HepG2 (cell line): Measurements from ENCODE around the gene CAMK2D. TPM values are rescaled to one million over a fixed set of nuclear protein-coding genes. Genes with fewer than 3 reads are reported as not detected.

ENCODE experiments used
- AHR ChIP-seq: IDR thresholded peaks from 2 replicates; pipeline ENCODE4 v1.6.1; 2018; ENCODE audit warnings: missing genetic modification reagents, missing compliant biosample characterization
- CBFB ChIP-seq: sonication (generic); formaldehyde crosslinking; IDR thresholded peaks from 2 replicates; pipeline ENCODE4 v1.4.0; 2020; ENCODE audit warnings: missing genetic modification reagents
- CEBPG ChIP-seq: IDR thresholded peaks from 2 replicates; pipeline ENCODE4 v1.6.1; 2016
- KDM2A ChIP-seq: sonication (generic); formaldehyde crosslinking; IDR thresholded peaks from 2 replicates; pipeline ENCODE4 v1.4.0; 2020; ENCODE audit warnings: low read depth, missing genetic modification reagents, borderline replicate concordance
- KLF13 ChIP-seq: sonication (generic); formaldehyde crosslinking; IDR thresholded peaks from 2 replicates; pipeline ENCODE4 v1.4.0; 2020; ENCODE audit warnings: mild to moderate bottlenecking, missing genetic modification reagents
- LCORL ChIP-seq, 2 experiments: fragments of 450-650 bp in 1 of 2; sonication (generic) in 1 of 2; formaldehyde crosslinking in 1 of 2; IDR thresholded peaks; 2 replicates each; pipeline versions ENCODE4 v1.5.0 to v1.6.1; 2017 to 2020; ENCODE audit warnings: antibody characterized with exemption in 1 of 2, missing genetic modification reagents in 1 of 2
- RFXAP ChIP-seq: sonication (generic); formaldehyde crosslinking; IDR thresholded peaks from 2 replicates; pipeline ENCODE4 v1.4.0; 2020; ENCODE audit warnings: missing genetic modification reagents, borderline replicate concordance
- STAG1 ChIP-seq: sonication (generic); formaldehyde crosslinking; IDR thresholded peaks from 2 replicates; pipeline ENCODE4 v1.4.0; 2020; ENCODE audit warnings: missing genetic modification reagents
- U2AF2 ChIP-seq: fragments of 200-400 bp; formaldehyde crosslinking; IDR thresholded peaks from 2 replicates; pipeline ENCODE4 v1.6.1; 2017; ENCODE audit warnings: low read depth, mild to moderate bottlenecking, low read length
- ZBTB20 ChIP-seq: sonication (generic); formaldehyde crosslinking; IDR thresholded peaks from 2 replicates; pipeline ENCODE4 v1.8.1; 2023; ENCODE audit warnings: missing genetic modification reagents, low read depth, mild to moderate bottlenecking, borderline replicate concordance
- ZKSCAN1 ChIP-seq: fragments of 150-350 bp; IDR thresholded peaks from 2 replicates; pipeline ENCODE4 v1.6.1; 2014; ENCODE audit warnings: low read length
- ZMAT3 ChIP-seq: sonication (generic); formaldehyde crosslinking; conservative IDR thresholded peaks from 2 replicates; pipeline ENCODE4 v1.7.0; 2021; ENCODE audit warnings: missing genetic modification reagents
- ZNF234 ChIP-seq: sonication (generic); formaldehyde crosslinking; conservative IDR thresholded peaks from 2 replicates; pipeline ENCODE4 v1.5.1; 2020; ENCODE audit warnings: mild to moderate bottlenecking, missing genetic modification reagents
- ZNF550 ChIP-seq: sonication (generic); formaldehyde crosslinking; IDR thresholded peaks from 2 replicates; pipeline ENCODE4 v1.4.0; 2020; ENCODE audit warnings: mild to moderate bottlenecking, missing genetic modification reagents, borderline replicate concordance
- ZNF607 ChIP-seq: sonication (generic); formaldehyde crosslinking; IDR thresholded peaks from 2 replicates; pipeline ENCODE4 v1.5.1; 2020; ENCODE audit warnings: missing genetic modification reagents, mild to moderate bottlenecking, borderline replicate concordance
- ZNF780A ChIP-seq: sonication (generic); formaldehyde crosslinking; IDR thresholded peaks from 2 replicates; pipeline ENCODE4 v1.8.0; 2022; ENCODE audit warnings: mild to moderate bottlenecking, missing genetic modification reagents, moderate library complexity
- ZNF816 ChIP-seq: sonication (generic); formaldehyde crosslinking; IDR thresholded peaks from 2 replicates; pipeline ENCODE4 v1.8.0; 2022; ENCODE audit warnings: missing genetic modification reagents, mild to moderate bottlenecking, borderline replicate concordance
- ZSCAN21 ChIP-seq: sonication (generic); formaldehyde crosslinking; IDR thresholded peaks from 2 replicates; pipeline ENCODE4 v1.8.0; 2022; ENCODE audit warnings: mild to moderate bottlenecking, missing genetic modification reagents, moderate library complexity, borderline replicate concordance
- polyA plus RNA-seq, 8 experiments: library from polyadenylated mRNA; depleted of rRNA in 3 of 8; stranded (reverse) in 7 of 8; unstranded in 1 of 8; fragments of >200 nt; fragmentation: Illumina TruSeq in 4 of 8; extraction: Trizol in 4 of 8; gene quantifications; 2 replicates each; pipeline versions ENCODE4 v1.2.1 to v1.2.3, GENCODE V29; 2011 to 2016; ENCODE audit warnings: low read depth in 4 of 8, missing spikeins in 1 of 8, mixed read lengths in 1 of 8; ENCODE audit not compliant: insufficient read depth in 1 of 8
- total RNA-seq, 5 experiments: library from RNA; depleted of rRNA; stranded (reverse); fragments of >200 nt; fragmentation: Illumina TruSeq; extraction: Trizol; gene quantifications; 2 replicates each; pipeline ENCODE4 v1.2.3, GENCODE V29; 2016; ENCODE audit warnings: low read depth in 1 of 5
- TF ChIP-seq, protein P1 (sequence below): sonication (generic); formaldehyde crosslinking; IDR thresholded peaks from 2 replicates; pipeline ENCODE4 v1.4.0; 2020; ENCODE audit warnings: missing genetic modification reagents
- TF ChIP-seq, protein P2 (sequence below): IDR thresholded peaks from 2 replicates; pipeline ENCODE4 v1.6.1; 2016; ENCODE audit warnings: missing biosample characterization, missing genetic modification reagents, low read depth
- TF ChIP-seq, protein P3 (sequence below): sonication (generic); formaldehyde crosslinking; IDR thresholded peaks from 2 replicates; pipeline ENCODE4 v1.4.0; 2020; ENCODE audit warnings: mild to moderate bottlenecking, low read depth, missing genetic modification reagents
- TF ChIP-seq, protein P4 (sequence below): sonication (generic); formaldehyde crosslinking; IDR thresholded peaks from 2 replicates; pipeline ENCODE4 v1.9.0; 2021; ENCODE audit warnings: missing genetic modification reagents, borderline replicate concordance
- TF ChIP-seq, protein P5 (sequence below): sonication (generic); formaldehyde crosslinking; IDR thresholded peaks from 2 replicates; pipeline ENCODE4 v1.5.0; 2020; ENCODE audit warnings: missing genetic modification reagents

Gene CAMK2D
- total and polyA plus RNA-seq, 2 of the 13 experiments (the other 11 are each of a cell fraction or from before 2014, with no cell fraction given), result 18.0 to 65.4 TPM

DNA sequence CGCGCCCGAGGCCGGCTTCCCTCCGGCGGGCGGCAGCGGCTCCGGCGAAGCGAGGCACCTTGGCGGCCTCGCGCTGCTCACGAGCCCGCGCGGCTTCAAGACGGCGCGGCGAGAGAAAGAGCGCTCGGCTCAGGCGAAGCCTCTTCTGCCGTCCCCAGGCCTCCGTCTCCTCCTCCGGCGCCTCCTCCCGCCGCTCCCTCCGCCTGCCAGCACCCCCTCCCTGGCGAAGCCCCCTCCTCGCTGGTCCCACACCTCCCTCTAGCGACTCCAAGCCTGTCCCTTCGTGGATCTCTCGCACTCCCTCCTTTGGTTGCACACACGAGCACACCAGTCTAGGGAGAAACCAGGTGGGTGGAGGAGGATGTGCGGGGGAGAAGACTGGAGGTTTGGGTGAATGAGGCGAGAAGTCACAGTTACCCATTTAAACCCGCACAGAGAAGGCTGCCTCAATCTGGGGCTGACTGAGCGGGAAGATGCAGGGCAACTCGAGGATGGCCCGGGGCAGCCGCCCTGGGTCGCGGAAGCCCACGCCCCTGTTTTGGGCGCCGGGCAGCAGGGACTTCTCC lies at the start of gene CAMK2D (continued):
- TF ChIP-seq, protein P1, sequence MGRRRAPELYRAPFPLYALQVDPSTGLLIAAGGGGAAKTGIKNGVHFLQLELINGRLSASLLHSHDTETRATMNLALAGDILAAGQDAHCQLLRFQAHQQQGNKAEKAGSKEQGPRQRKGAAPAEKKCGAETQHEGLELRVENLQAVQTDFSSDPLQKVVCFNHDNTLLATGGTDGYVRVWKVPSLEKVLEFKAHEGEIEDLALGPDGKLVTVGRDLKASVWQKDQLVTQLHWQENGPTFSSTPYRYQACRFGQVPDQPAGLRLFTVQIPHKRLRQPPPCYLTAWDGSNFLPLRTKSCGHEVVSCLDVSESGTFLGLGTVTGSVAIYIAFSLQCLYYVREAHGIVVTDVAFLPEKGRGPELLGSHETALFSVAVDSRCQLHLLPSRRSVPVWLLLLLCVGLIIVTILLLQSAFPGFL (CRISPR knock-in tag), result no peak
- peak; percentile 50; the same call in 1 of the 2 replicates for TF ChIP-seq ZBTB20 (CRISPR knock-in tag)
- TF ChIP-seq U2AF2, result no peak
- TF ChIP-seq AHR (CRISPR knock-in tag), result 0 out of 2 replicates have a peak, but pooled peaks have one; percentile 5
- no peak for TF ChIP-seq ZNF550 (CRISPR knock-in tag)
- TF ChIP-seq, protein P2, sequence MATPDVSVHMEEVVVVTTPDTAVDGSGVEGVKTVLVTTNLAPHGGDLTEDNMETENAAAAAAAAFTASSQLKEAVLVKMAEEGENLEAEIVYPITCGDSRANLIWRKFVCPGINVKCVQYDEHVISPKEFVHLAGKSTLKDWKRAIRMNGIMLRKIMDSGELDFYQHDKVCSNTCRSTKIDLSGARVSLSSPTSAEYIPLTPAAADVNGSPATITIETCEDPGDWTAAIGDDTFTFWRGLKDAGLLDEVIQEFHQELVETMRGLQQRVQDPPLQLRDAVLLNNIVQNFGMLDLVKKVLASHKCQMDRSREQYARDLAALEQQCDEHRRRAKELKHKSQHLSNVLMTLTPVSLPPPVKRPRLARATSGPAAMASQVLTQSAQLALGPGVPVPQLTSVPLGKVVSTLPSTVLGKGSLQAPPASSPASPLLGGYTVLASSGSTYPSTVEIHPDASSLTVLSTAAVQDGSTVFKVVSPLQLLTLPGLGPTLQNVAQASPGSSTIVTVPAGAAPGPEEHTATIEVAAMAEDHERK (CRISPR knock-in tag), result no peak
- TF ChIP-seq ZNF607 (CRISPR knock-in tag), result peak; percentile 83; the same call in 1 of the 2 replicates
- TF ChIP-seq KLF13, result no peak
- TF ChIP-seq ZSCAN21, result no peak; the same call in 1 of the 2 replicates
- no peak; the same call in 1 of the 2 replicates for TF ChIP-seq CBFB (CRISPR knock-in tag)
- TF ChIP-seq, protein P3, sequence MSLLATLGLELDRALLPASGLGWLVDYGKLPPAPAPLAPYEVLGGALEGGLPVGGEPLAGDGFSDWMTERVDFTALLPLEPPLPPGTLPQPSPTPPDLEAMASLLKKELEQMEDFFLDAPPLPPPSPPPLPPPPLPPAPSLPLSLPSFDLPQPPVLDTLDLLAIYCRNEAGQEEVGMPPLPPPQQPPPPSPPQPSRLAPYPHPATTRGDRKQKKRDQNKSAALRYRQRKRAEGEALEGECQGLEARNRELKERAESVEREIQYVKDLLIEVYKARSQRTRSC, result no peak
- no peak for TF ChIP-seq ZNF780A (CRISPR knock-in tag)
- 0 out of 2 replicates have a peak, but pooled peaks have one; percentile 72 for TF ChIP-seq ZNF234
- TF ChIP-seq CEBPG (CRISPR knock-in tag), result peak; percentile 57
- TF ChIP-seq ZKSCAN1, result no peak
- TF ChIP-seq, protein P4, sequence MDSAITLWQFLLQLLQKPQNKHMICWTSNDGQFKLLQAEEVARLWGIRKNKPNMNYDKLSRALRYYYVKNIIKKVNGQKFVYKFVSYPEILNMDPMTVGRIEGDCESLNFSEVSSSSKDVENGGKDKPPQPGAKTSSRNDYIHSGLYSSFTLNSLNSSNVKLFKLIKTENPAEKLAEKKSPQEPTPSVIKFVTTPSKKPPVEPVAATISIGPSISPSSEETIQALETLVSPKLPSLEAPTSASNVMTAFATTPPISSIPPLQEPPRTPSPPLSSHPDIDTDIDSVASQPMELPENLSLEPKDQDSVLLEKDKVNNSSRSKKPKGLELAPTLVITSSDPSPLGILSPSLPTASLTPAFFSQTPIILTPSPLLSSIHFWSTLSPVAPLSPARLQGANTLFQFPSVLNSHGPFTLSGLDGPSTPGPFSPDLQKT (CRISPR knock-in tag), result no peak
- no peak for TF ChIP-seq RFXAP (CRISPR knock-in tag)
- TF ChIP-seq, protein P5, sequence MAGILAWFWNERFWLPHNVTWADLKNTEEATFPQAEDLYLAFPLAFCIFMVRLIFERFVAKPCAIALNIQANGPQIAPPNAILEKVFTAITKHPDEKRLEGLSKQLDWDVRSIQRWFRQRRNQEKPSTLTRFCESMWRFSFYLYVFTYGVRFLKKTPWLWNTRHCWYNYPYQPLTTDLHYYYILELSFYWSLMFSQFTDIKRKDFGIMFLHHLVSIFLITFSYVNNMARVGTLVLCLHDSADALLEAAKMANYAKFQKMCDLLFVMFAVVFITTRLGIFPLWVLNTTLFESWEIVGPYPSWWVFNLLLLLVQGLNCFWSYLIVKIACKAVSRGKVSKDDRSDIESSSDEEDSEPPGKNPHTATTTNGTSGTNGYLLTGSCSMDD (CRISPR knock-in tag), result no peak
- peak; percentile 58; the same call in 1 of the 2 replicates for TF ChIP-seq ZNF816 (CRISPR knock-in tag)
- no peak for TF ChIP-seq ZMAT3 (CRISPR knock-in tag)
- TF ChIP-seq STAG1 (CRISPR knock-in tag), result peak; percentile 73
- TF ChIP-seq KDM2A (CRISPR knock-in tag), result peak; percentile 55; the same call in 1 of the 2 replicates
- no peak for TF ChIP-seq LCORL (IDR thresholded peaks at IDR 0.05)
- TF ChIP-seq LCORL (CRISPR knock-in tag; IDR thresholded peaks at IDR 0.05), result 0 out of 2 replicates have a peak, but pooled peaks have one; percentile 29
